Activated CD4-positive, CD25-positive, alpha-beta regulatory T cell treated with anti-CD3 and anti-CD28 coated beads, Interleukin-2, amount 50 U/mL, for 24 hours (primary cell): ENCODE measurements around the gene KIRREL3.
"Not testable (repeated sequence)": the region's sequence is repeated elsewhere in the genome, so short reads cannot be mapped to it uniquely, and the experiment has no call there.

Experiments
- ATAC-seq, 2 donors: fragments of 150-1000 bp; cut with Tn5 transposase; one replicate each; pipeline ENCODE4 v1.10.0; 2021; ENCODE audit warnings: mild to moderate bottlenecking in 1 of 2, moderate library complexity in 1 of 2

KIRREL3 gene

GRCh38 chr11:126996036-126996804 is 4.3 kb downstream of the KIRREL3 start:
- ATAC-seq = no peak

GRCh38 chr11:126993599-126993998 is 7.0 kb downstream of the KIRREL3 start:
- ATAC-seq = no peak

GRCh38 chr11:126992804-126993111 is 7.8 kb downstream of the KIRREL3 start:
- ATAC-seq = no peak

- no peak for ATAC-seq
Measured at GRCh38 chr11:126992065-126992803, 8.3 kb downstream of the KIRREL3 start.

- no peak for ATAC-seq
Measured at GRCh38 chr11:126991596-126991995, 9.0 kb downstream of the KIRREL3 start.

- no peak for ATAC-seq
Measured at GRCh38 chr11:126990716-126991480, 9.7 kb downstream of the KIRREL3 start.

GRCh38 chr11:126989942-126990715 is 10.4 kb downstream of the KIRREL3 start:
- ATAC-seq = peak in 1 of 2 donors; percentile 57

GRCh38 chr11:126988655-126989054 is 11.9 kb downstream of the KIRREL3 start:
- ATAC-seq = no peak

GRCh38 chr11:126981635-126982034 is 18.9 kb downstream of the KIRREL3 start:
- no peak for ATAC-seq

GRCh38 chr11:126978911-126979310 is 21.7 kb downstream of the KIRREL3 start:
- ATAC-seq = no peak

GRCh38 chr11:126978165-126978564 is 22.4 kb downstream of the KIRREL3 start:
- no peak for ATAC-seq

- ATAC-seq = no peak
Measured at GRCh38 chr11:126973051-126973450, 27.5 kb downstream of the KIRREL3 start.

GRCh38 chr11:126971305-126971704 is 29.3 kb downstream of the KIRREL3 start:
- no peak for ATAC-seq

- ATAC-seq = no peak
Measured at GRCh38 chr11:126969865-126970479, 30.6 kb downstream of the KIRREL3 start.

GRCh38 chr11:126968915-126969314 is 31.7 kb downstream of the KIRREL3 start:
- no peak for ATAC-seq

GRCh38 chr11:126965331-126965730 is 35.2 kb downstream of the KIRREL3 start:
- ATAC-seq = no peak

- no peak for ATAC-seq
Measured at GRCh38 chr11:126963603-126964363, 36.8 kb downstream of the KIRREL3 start.

- ATAC-seq = no peak
Measured at GRCh38 chr11:126963115-126963514, 37.5 kb downstream of the KIRREL3 start.

- ATAC-seq = no peak
Measured at GRCh38 chr11:126959700-126960099, 40.9 kb downstream of the KIRREL3 start.

- ATAC-seq = no peak
Measured at GRCh38 chr11:126956635-126957034, 43.9 kb downstream of the KIRREL3 start.

- ATAC-seq = not testable (repeated sequence)
Measured at GRCh38 chr11:126952533-126952932, 48.0 kb downstream of the KIRREL3 start.
